WTC11 (cell line): ENCODE data around the gene VTN.

Experiments used
- GABPB1 ChIP-seq: sonication (generic); formaldehyde crosslinking; IDR thresholded peaks from 2 replicates; pipeline ENCODE4 v1.8.1; 2023; ENCODE audit warnings: mild to moderate bottlenecking, missing genetic modification reagents
- JUN ChIP-seq: sonication (generic); formaldehyde crosslinking; IDR thresholded peaks from 2 replicates; pipeline ENCODE4 v1.8.0; 2023; ENCODE audit warnings: mild to moderate bottlenecking, missing genetic modification reagents
- NFATC4 ChIP-seq: fragments of 250-450 bp; sonication (Bioruptor Pico); IDR thresholded peaks from 2 replicates; pipeline ENCODE4 v1.9.0; 2021; ENCODE audit warnings: mild to moderate bottlenecking
- TF ChIP-seq, protein P1 (sequence below): fragments of 200-600 bp; IDR thresholded peaks from 2 replicates; pipeline ENCODE4 v1.8.0; 2022; ENCODE audit warnings: antibody characterized with exemption
- TF ChIP-seq, protein P2 (sequence below): sonication (generic); formaldehyde crosslinking; IDR thresholded peaks from 2 replicates; pipeline ENCODE4 v1.8.0; 2022; ENCODE audit warnings: mild to moderate bottlenecking, missing genetic modification reagents
- TF ChIP-seq, protein P3 (sequence below): sonication (generic); formaldehyde crosslinking; conservative IDR thresholded peaks from 2 replicates; pipeline ENCODE4 v1.8.1; 2022; ENCODE audit warnings: mild to moderate bottlenecking, missing genetic modification reagents
- TF ChIP-seq, protein P4 (sequence below): sonication (generic); formaldehyde crosslinking; IDR thresholded peaks from 2 replicates; pipeline ENCODE4 v1.8.1; 2022; ENCODE audit warnings: mild to moderate bottlenecking, missing genetic modification reagents, moderate library complexity, borderline replicate concordance
- TF ChIP-seq, protein P5 (sequence below): sonication (generic); formaldehyde crosslinking; IDR thresholded peaks from 2 replicates; pipeline ENCODE4 v1.8.1; 2023; ENCODE audit warnings: mild to moderate bottlenecking, missing genetic modification reagents, moderate library complexity

DNA sequence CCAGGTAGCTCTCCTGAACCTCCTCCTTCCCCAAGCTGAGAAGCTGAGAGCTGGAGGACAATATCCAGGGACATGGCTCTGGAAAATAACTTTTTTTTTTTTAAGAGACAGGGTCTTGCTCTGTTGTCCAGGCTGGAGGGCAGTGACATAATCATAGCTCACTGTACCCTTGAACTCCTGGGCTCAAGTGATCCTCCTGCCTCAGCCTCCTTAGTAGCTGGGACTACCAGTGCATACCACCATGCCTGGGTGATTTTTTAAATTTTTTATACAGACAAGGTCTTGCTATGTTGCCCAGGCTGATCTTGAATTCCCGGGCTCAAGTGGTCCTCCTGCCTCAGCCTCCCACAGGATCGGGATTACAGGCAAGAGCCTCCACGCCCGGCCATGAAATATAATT is 29.7 kb upstream of the VTN start:
- TF ChIP-seq, protein P1, sequence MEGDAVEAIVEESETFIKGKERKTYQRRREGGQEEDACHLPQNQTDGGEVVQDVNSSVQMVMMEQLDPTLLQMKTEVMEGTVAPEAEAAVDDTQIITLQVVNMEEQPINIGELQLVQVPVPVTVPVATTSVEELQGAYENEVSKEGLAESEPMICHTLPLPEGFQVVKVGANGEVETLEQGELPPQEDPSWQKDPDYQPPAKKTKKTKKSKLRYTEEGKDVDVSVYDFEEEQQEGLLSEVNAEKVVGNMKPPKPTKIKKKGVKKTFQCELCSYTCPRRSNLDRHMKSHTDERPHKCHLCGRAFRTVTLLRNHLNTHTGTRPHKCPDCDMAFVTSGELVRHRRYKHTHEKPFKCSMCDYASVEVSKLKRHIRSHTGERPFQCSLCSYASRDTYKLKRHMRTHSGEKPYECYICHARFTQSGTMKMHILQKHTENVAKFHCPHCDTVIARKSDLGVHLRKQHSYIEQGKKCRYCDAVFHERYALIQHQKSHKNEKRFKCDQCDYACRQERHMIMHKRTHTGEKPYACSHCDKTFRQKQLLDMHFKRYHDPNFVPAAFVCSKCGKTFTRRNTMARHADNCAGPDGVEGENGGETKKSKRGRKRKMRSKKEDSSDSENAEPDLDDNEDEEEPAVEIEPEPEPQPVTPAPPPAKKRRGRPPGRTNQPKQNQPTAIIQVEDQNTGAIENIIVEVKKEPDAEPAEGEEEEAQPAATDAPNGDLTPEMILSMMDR: no peak
- TF ChIP-seq GABPB1 (CRISPR knock-in tag): no peak
- TF ChIP-seq, protein P2, sequence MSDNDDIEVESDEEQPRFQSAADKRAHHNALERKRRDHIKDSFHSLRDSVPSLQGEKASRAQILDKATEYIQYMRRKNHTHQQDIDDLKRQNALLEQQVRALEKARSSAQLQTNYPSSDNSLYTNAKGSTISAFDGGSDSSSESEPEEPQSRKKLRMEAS (CRISPR knock-in tag): no peak
- TF ChIP-seq, protein P3, sequence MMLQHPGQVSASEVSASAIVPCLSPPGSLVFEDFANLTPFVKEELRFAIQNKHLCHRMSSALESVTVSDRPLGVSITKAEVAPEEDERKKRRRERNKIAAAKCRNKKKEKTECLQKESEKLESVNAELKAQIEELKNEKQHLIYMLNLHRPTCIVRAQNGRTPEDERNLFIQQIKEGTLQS (CRISPR knock-in tag): no peak
- TF ChIP-seq JUN (CRISPR knock-in tag): no peak
- TF ChIP-seq, protein P4, sequence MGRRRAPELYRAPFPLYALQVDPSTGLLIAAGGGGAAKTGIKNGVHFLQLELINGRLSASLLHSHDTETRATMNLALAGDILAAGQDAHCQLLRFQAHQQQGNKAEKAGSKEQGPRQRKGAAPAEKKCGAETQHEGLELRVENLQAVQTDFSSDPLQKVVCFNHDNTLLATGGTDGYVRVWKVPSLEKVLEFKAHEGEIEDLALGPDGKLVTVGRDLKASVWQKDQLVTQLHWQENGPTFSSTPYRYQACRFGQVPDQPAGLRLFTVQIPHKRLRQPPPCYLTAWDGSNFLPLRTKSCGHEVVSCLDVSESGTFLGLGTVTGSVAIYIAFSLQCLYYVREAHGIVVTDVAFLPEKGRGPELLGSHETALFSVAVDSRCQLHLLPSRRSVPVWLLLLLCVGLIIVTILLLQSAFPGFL: no peak
- TF ChIP-seq, protein P5, sequence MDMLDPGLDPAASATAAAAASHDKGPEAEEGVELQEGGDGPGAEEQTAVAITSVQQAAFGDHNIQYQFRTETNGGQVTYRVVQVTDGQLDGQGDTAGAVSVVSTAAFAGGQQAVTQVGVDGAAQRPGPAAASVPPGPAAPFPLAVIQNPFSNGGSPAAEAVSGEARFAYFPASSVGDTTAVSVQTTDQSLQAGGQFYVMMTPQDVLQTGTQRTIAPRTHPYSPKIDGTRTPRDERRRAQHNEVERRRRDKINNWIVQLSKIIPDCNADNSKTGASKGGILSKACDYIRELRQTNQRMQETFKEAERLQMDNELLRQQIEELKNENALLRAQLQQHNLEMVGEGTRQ (CRISPR knock-in tag): no peak
- no peak for TF ChIP-seq NFATC4
